GM23248 (cell line): ENCODE measurements around the gene DTNA.

ENCODE experiments used
- EZH2 ChIP-seq: fragments of 200-600 bp; sonication (generic); IDR thresholded peaks from 2 replicates; pipeline ENCODE4 v1.6.1; 2018; ENCODE audit warnings: antibody characterized with exemption, mild to moderate bottlenecking; ENCODE audit not compliant: insufficient read depth, poor library complexity, severe bottlenecking
- EZH2phosphoT487 ChIP-seq: fragments of 200-600 bp; sonication (generic); IDR thresholded peaks from 2 replicates; pipeline ENCODE4 v1.6.1; 2018; ENCODE audit warnings: antibody characterized with exemption, moderate library complexity, mild to moderate bottlenecking, low read depth; ENCODE audit not compliant: insufficient read depth

GRCh38 chr18:34752056-34752455 is 42.0 kb downstream of the DTNA start:
- TF ChIP-seq EZH2: no peak
- no peak for TF ChIP-seq EZH2phosphoT487
